Fibroblast of skin of left biceps (primary cell): ENCODE measurements around the gene NR3C2.

ENCODE experiments used
- DNase-seq, 2 experiments: peaks; one replicate each; pipeline ENCODE4 v3.0.0-alpha.2; 2013; ENCODE audit warnings: low read depth in 2 of 2

Gene NR3C2

DNA sequence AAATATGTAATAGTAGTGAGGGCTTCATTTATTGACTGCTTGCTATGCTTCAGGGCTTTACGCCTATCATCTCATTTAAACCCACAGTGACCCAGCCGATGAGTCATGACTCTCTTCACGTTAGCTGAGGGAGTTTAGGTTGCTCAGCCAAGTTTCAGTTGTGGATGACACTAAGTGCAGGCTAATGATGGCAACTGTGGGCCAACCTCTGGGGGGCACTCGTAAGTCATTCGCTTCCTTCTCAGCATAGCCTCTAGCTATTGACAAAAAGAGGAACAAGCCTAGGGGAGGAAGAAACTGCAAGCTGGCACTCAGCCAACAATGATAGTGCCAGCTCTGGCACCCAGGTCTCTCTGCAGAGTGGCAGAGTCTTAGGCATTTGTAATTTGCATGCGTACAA, 385.3 kb downstream of the NR3C2 start:
- peak in 1 of 2 experiments; percentile 9 for DNase-seq

DNA sequence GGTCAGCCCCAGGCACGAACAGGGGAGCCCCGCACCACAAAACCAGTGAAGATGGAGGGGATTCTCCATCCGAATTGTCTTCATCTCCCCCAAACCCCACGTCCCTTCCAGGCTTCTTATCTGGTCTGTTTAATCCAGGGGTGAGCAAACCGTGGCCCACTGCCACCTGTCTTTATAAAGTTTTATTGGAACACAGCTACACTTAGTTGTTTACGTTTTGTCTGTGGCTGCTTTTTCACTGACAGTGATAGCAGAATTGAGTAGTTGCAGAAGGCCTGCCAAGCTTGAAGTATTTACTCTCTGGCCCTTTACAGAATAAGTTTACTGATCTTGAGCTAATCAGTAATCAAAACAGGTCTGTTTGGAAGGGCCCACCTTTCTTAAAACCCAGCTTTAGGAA, 386.4 kb downstream of the NR3C2 start:
- DNase-seq: no peak

DNA sequence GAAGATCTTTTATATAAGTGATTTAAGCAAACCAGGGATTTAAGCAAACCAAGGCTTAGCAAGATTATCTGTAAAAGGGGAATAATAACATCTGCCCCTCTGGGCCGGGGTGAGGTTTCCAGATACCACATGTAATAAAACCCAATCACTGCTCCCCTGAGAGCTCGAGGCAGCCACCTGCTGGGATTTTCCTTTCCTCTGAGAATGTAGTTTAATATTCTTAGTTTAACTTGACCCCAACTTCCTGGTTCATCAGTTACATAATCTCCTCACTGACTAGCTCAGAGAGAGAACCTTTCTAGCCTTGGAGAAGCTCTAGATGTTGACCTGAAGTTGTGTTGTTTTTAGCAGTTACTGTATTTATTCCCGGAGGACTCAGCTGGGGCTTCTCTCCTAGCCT, 387.9 kb downstream of the NR3C2 start:
- no peak for DNase-seq

DNA sequence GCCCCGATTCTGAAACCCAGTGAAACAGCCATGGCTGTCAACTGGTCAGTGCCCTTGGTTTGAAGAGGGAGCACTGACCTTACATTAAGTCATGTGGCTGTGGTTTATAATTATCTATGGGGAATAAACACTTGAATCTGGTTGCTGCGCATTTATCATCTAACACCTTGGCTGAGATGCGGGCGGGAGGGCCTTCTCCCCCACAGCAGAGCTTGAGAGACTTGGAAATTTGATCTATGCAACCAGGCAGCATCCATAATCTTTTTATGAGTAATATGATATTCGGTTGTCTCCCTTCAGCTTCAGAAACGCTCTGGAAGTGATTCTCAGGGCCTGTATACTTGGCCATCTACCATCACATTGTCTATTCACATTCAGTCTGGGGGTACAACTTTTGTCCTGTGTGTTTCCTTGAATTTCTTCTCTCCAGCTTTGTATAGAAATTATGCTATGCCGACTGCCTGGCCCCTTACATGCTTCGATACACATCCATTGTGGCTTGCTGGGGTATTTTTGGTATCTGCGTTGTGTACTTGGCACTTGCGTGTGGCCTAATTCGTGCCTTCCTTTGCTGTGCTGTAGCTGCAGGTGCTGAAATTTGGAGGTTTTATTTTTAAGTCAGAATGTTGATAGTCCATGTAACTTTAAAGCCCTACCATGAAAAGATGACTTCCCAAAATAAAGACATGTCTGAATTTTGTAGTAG, 388.8 kb downstream of the NR3C2 start:
- no peak for DNase-seq

DNA sequence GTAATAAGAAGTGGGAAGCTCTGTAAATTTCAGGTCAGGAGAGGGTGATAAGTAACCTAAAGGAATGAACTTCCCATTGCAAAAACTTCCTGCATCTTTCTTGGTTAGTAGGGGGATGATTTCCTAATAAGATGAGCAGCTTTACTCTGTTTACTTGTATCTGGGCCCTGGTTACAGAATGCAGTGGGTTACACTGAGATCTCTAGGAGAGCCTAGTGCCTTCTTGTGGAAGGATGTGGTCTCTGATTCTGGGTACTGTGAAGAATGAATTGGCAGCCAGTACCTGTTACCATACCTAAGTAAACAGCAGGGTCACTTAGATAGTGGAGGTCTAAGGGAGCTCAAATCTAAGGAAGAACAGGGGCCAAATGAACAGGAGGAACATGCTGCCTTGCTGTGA, 389.8 kb downstream of the NR3C2 start:
- no peak for DNase-seq

DNA sequence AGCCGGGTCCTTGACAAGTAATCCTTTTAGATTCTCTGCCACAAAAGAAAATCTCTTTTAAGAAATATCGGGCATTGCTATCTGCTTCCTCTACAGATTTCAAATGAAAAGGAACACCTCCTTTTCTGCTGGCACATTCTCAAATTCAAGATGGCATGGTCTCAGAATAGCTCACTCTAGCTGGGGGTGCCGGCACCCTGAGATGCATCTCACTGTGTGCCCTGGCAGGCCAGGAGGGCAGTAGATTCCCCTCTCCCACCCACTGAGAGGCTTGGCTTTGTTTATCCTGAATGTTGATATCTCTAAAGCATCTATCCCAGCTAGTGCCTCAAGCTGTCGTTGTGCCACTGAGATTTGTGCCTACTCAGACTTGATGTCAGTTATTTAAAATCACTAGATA, 390.8 kb downstream of the NR3C2 start:
- no peak for DNase-seq

DNA sequence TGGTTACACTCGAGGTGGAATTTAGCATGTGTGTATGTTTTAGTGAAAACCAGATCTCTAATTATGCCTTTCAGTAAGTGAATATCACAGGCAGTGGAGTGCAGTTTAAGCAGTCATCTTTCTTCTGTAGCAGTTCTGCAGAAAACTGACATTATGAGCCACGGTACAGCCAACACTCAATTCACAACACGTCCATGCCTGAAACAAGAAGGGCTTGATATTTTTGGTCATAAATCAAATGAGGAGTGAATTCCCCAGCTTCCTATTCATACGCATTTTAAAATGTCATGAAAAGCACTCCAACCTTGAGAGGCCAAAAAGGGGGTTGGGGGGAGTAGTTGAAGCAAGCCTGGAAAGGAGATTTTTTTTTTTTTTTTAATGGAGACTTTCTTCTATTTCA, 393.6 kb downstream of the NR3C2 start:
- DNase-seq: no peak

DNA sequence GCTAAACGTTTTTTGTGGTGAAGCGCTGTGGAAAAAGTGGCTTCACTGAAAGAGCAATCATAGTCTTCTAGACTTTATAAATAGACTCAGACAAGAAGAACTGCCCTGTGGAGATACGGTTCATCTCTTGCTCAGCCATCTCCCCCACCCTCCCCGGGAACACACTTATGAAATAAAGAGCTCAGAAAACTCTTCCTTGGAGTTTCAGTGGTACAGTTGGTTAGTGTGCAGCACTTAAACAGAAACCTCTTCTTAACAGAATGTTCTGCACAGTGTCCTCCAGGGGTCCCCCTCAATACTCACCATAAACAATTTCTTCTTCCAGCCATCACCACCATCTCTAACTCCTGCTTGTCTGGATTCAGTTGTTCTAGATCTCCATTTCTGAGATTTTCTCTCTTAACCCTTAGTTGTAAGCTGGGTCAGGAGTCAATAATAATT, 397.3 kb downstream of the NR3C2 start:
- no peak for DNase-seq

DNA sequence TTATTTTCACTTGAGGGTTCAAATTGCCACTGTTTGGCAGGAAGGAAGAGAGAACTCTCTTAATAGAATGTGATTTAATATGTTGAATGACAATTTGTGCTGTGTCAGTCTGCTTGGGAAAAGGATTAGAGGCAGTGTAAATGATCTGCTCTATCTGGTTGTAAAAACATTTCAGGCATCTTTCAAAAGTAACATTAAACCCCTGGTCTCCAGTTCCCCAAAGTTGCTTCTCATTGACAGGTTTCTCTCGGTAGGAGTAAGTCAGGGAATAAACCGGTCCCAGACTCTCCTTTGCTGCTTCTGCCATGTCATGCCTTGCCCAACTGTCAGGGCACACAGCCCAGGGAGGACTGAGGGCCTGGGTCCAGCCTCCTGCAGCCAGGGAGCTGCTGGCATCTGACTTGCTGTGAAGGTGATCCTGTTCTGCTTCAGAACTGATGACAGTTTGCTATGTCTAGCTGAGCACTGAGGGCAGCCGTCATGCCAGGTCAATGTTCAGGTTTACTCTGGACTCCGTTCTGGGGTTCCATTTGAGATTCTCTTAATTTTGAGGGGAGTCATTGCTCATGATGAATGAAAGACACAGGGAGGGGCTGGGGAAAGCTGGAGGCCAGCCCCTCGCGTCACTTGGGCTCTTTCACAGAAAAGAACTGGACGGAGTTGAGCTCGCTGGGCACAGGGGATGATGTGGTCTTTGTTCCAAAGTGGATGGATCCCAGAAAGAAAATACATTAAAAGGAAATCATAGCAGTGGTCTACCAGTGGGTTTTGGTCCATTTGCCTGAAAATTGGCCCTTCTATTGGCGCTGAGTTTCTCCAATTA, 397.9 kb downstream of the NR3C2 start:
- DNase-seq: no peak

DNA sequence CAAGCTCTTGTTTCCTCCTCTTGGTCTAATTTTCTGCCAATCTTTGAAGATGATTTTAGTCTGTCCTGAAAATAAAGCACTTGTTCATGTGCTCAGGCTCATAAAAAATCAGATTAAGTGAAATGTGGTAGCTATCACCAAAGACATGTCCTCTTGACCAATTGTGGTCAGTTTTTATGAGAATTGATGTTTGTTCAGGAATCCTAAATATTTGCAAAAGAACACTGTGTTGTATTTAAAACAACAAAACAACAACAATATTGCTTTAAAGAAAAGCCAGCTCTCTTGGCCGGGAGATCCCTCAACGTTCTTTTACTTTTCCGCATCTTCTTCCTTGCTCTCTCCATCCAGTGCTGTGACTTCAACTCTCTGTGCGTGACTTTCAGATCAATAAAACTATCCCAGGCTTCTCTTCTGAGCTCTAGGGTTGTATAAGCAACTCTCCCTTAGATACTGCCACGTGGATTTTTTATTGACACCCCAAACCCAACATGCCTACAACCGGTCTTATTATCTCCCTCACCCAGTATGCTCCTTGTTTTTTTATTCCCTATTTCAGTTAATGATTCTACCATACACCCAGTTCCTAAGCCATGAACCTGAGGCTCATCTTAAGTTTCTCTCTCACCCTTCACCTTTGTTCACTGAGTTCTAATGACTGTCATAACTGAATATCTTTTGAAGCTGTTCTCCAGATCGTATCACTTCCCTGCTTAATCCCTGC, 400.4 kb downstream of the NR3C2 start:
- no peak for DNase-seq

DNA sequence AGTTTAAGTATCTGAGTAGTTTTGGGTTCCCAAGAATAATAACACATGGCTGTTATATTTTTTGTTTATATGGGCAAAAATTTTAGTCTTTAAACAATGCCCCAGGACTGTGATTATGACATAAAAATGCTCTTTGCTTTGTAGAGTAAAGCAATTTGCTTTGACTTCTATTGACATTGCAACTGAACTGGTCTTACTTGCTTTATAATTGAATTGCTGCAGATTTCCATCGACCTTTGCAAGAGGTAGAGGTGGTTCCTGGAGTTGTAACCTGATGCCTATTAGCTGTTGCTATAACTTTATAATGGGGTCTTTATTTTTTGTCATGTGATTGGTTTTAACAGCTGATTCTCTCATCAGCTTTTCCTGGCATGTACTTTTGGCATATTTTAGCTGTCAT, 407.4 kb downstream of the NR3C2 start:
- no peak for DNase-seq

DNA sequence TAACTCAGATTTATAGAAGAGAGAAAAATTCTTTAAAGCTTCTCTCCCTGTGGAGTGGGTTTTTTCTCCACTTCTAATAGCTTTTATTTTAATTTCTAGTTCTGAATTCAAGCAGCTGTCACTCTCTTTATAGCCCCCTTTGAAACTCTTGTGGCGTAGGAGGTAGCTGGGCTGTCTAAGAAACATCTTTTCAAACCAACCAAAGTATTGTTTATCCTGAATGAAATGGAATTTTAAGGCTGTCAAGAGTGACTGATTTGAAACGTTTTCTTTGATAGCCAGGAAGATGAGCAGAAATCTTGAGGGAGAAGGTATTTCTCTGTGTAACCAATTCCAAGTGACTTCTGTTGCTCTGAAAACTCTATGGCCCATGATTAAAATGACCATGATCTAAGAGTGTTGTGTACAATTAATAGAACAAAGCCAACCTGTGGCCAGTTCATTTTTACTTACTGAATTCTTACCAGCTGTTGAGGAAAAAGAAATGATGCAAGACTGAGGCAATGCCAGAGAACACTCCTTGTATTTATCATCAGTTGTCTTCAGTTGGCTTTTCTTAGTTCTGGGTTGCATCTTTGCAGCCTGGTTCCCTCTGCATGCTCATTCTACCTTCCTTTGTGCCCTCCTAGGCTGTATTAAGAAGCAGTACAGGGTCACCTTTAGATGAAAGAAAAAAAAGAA, 411.9 kb downstream of the NR3C2 start:
- peak; percentile 67 to 73 for DNase-seq

DNA sequence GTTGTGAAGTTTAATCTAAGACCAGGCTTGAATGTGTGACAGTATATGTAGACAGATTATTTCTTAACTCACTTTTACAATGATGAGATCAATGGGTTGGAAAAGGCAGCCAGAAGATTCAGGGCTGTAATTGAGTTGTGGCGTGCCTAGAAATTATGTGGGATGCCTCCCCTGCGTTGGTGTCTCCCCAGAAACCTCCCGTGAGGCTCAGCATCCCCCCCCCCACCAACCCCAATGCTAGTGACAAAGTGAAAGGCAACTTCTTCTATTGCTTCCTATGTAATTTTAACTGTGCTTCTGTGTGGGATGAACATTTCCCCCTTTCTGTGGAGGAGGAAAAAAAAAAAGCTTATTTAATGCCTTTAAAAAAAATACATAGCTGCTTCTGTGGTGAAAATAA, 412.4 kb downstream of the NR3C2 start:
- no peak for DNase-seq
